H1 (cell line): ENCODE data around the gene HRH3. TPM values are rescaled to one million over a fixed set of nuclear protein-coding genes. Genes with fewer than 3 reads are reported as not detected.

Source experiments
- CHD2 ChIP-seq: IDR thresholded peaks from 2 replicates; pipeline ENCODE4 v1.6.1; 2012; ENCODE audit warnings: low read length, improper control_type of control experiment
- CREB1 ChIP-seq: IDR thresholded peaks from 2 replicates; pipeline ENCODE4 v1.6.1; 2012; ENCODE audit warnings: inconsistent platforms
- E2F6 ChIP-seq: IDR thresholded peaks from 2 replicates; pipeline ENCODE4 v1.6.1; 2012; ENCODE audit warnings: inconsistent platforms
- NRF1 ChIP-seq: IDR thresholded peaks from 2 replicates; pipeline ENCODE4 v1.6.1; 2011; ENCODE audit warnings: mild to moderate bottlenecking, low read depth, low read length, improper control_type of control experiment
- POU5F1 ChIP-seq: IDR thresholded peaks from 2 replicates; pipeline ENCODE4 v1.6.1; 2011; ENCODE audit warnings: low read depth, mild to moderate bottlenecking, low read length, moderate library complexity
- RXRA ChIP-seq: IDR thresholded peaks from 2 replicates; pipeline ENCODE4 v1.6.1; 2011; ENCODE audit warnings: low read depth, mild to moderate bottlenecking, low read length, moderate library complexity; ENCODE audit not compliant: insufficient read depth
- TCF12 ChIP-seq: IDR thresholded peaks from 2 replicates; pipeline ENCODE4 v1.6.1; 2011; ENCODE audit warnings: low read depth, mild to moderate bottlenecking, low read length
- polyA plus RNA-seq, 7 experiments: library from polyadenylated mRNA; depleted of rRNA in 3 of 7; stranded (reverse) in 5 of 7; unstranded in 2 of 7; fragments of >200 nt in 5 of 7; fragments of 200-250 nt in 2 of 7; gene quantifications; 1 replicate in 5 of 7; 2 replicates in 1 of 7; 4 replicates in 1 of 7; pipeline versions ENCODE4 v1.2.1 to v1.2.3, GENCODE V29; 2011 to 2013; ENCODE audit warnings: missing spikeins in 2 of 7, mixed read lengths in 2 of 7
- total RNA-seq: library from RNA; stranded (reverse); fragmentation: NEBNext Ultra II Directional; extraction: Animal tissue kit (Norgen Biotek cat#: 25700); gene quantifications from 2 replicates; pipeline ENCODE4 v1.2.1, GENCODE V29; 2021

HRH3 gene
- total and polyA plus RNA-seq, 2 of the 8 experiments (the other 6 are each of a cell fraction or from before 2014, with no cell fraction given): 2.0 to 4.5 TPM

GRCh38 chr20:62240020-62240685 is 20.1 kb upstream of the HRH3 start (continued):
- TF ChIP-seq NRF1: no peak
- TF ChIP-seq CHD2: no peak
- no peak for TF ChIP-seq CREB1
- no peak for TF ChIP-seq TCF12
- TF ChIP-seq RXRA: no peak
- no peak for TF ChIP-seq POU5F1
- no peak for TF ChIP-seq E2F6
